GM19372 (cell line): ENCODE measurements around the gene NGRN.
A peak's percentile ranks its signal among the peaks of the same experiment; 100 is the strongest.
"Not testable (repeated sequence)": the region's sequence is repeated elsewhere in the genome, so short reads cannot be mapped to it uniquely, and the experiment has no call there.

Experiments
- ATAC-seq: cut with Tn5 transposase; IDR thresholded peaks from one replicate; pipeline ENCODE4 v1.9.1; 2021; ENCODE audit warnings: mild to moderate bottlenecking, low read depth, moderate library complexity; ENCODE audit not compliant: unreplicated experiment

NGRN gene

DNA sequence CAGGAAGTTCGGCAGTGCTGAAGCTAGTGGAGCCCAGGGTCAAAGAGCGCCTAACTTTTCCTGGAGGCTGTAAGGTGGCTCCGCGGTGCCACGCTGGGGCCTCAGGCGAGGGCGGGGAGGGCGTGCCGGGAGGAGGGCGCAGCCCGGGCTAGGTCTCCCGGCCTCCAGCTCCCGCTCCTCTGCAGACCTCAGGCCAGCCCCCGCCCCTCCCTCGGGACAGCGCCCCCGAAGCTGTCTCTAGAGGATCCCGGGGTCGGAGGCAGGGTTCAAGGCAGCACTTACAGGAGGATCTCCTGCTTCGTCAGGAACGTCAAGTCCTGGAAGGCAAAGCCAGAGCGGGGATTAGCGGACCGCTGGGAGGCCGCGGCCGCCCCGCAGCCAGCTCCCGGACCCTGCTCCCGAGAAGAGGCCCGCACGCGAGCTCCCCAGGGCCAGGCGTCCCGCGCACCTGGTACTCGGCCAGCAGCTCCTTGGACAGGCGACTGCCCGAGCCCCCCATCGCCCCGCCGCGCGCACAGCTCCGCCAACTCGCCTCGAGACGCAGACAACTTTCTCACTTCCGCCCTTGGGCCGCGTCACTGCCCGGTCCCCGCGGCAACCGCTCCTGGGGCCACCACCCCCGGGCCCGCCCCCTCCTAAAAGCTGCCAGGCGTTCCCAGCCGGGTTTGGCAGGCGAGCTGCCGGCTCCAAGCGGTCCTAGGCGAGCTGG, 31.9 kb upstream of the NGRN start, which contains the start of gene CIB1:
TSS of gene CIB1 (minus strand) at position 555 of the 709 bp plus-strand sequence. CDS start at position 499, 56 bp downstream.
- peak; percentile 84 for ATAC-seq

DNA sequence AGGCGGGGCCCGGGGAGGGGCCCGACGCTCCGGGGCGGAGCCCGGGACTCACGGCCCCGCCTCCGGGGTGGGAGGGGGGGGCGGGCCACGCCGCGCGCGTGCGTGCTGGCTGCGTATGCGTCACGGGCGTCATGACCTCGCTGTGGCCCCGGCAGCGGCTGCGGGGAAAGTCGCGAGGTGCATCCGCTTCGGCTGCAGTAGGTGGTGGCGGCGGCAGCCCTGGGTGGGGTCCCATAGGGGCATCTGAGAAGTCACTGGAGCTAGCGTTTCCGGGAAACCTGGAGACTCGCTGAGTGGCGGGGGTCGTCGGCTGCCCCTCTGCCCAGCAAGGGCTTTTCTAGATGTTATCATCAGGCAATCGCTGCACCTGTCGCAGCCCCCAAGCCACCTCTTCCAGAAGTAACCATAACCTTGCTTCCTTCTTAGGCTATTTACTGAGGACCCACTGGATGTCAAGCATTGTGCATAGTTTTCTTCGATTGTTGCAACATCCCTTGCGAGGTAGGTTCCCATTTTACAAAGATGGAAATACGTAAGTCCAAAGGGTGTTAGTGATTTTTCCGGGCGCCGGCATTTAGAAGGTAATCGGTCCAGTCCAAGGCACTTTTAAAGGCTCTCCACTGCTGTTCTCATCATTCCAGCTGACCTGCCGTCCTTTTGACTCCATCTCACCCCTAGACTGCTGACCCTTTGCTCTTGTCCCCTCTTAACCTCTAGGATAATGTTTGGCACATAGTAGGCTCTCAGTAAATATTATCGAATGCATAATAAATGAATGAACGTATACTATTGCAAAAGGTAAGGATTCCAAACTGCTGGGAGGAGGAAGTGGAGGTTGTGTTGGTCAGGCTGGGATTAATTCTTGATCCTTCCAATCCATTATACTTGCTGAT, 31.1 kb upstream of the NGRN start, which contains the start of gene GDPGP1:
TSS of gene GDPGP1 (plus strand) at position 114 of the 893 bp plus-strand sequence. CDS start 6,700 bp downstream, outside the sequence.
- ATAC-seq: no peak

DNA sequence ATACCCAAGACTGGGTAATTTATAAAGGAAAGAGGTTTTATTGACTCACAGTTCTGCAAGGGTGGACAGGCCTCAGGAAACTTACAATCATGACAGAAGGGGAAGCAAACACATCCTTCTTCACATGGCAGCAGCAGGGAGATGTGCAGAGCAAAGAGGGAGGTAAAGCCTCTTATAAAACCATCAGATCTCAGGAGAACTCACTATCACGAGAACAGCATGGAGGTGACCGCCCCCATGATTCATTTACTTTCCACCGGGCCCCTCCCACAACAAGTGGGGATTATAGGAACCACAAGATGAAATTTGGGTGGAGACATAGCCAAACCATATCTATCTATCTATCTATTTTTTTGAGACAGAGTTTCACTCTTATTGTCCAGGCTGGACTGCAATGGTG, 26.1 kb upstream of the NGRN start:
- no peak for ATAC-seq

DNA sequence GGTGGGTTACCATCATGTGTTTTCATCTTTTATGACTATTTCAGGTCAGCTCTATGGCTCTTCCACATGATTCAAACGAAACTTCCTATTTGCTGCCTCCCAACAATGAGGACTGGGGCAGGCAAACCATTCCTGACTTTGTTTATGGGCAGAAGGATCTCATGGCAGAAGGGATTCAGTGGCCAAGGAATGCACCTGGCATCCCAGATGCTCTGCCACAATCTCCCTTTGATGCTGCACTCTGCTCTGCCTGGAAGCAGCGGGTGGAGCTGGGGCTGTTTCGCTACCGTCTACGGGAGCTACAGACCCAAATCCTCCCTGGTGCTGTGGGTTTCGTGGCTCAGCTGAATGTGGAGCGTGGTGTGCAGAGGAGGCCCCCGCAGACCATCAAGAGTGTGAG, 24.6 kb upstream of the NGRN start:
- ATAC-seq: no peak

DNA sequence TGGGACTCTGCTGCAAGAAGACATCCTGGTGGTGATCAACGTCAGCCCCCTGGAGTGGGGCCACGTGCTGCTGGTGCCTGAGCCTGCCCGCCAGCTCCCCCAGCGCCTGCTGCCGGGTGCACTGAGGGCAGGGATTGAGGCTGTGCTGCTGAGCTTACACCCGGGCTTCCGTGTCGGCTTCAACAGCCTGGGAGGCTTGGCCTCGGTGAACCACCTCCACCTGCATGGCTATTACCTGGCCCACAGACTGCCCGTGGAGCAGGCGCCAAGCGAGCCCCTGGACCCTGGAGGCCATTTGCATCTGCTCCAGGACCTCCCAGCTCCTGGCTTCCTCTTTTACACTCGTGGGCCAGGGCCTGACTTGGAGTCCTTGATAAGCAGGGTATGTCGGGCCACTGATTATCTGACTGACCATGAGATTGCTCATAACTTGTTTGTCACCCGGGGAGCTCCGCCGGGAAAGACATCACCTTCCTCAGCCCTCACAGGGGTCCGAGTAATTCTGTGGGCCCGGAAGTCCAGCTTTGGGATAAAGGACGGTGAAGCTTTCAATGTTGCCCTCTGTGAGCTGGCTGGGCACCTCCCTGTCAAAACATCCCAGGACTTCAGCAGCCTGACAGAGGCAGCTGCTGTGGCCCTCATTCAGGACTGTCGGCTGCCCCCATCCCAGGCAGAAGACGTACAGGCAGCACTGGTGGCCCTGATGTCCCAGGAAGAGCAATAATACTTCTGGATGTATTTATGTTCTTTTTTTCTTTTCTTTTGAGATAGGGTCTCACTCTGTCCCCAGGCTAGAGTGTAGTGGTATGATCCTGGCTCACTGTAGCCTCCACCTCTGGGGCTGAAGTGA, 23.9 kb upstream of the NGRN start:
- no peak for ATAC-seq

DNA sequence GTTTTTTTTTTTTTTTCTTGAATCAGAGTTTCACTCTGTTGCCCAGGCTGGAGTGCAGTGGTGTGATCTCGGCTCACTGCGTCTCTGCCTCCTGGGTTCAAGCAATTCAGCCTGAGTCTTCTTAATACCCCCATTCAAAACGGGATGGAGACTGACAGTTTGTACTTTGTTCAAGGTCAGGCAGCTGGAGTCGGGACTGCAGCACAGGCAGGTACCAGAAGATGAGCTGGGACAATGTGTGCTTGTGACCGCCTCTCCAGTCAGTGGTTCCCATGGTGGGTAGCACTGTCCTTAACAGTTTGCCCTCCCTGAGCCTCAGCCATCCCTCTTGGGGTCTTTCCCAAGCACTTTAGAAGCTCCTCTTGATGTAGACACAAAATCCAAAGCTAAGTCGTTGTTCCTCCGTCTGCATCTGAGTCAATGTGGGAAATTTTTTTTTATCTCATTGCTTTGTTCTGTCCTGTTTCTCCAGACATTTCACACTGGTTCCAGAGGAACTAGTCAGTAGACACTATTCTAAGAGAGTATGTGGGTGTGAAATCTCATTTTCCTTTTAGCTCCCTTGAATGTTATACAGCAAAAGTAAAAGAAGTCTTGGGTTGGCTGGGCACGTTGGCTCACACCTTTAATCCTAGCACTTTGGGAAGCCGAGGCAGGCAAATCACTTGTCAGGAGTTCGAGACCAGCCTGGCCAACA, 21.4 kb upstream of the NGRN start:
- no peak for ATAC-seq

DNA sequence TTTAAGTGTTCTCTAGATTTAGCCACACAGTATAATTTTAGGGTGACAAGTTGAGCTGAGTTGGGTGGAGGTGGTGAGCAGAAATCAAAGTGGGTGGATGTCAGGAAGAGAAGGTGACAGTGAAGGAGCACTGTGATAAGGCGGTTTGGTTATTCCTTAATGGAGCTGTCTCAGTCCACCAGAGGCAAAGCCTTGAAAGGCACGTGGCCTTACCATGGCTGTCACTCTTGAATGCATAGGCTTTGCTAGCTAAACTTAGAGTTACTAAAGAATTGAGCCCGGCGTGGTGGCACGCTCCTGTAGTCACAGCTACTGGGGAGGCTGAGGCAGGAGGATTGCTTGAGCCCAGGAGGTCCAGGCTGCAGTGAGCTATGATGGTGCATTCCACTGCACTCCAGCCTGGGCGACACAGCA, 16.7 kb upstream of the NGRN start:
- no peak for ATAC-seq

DNA sequence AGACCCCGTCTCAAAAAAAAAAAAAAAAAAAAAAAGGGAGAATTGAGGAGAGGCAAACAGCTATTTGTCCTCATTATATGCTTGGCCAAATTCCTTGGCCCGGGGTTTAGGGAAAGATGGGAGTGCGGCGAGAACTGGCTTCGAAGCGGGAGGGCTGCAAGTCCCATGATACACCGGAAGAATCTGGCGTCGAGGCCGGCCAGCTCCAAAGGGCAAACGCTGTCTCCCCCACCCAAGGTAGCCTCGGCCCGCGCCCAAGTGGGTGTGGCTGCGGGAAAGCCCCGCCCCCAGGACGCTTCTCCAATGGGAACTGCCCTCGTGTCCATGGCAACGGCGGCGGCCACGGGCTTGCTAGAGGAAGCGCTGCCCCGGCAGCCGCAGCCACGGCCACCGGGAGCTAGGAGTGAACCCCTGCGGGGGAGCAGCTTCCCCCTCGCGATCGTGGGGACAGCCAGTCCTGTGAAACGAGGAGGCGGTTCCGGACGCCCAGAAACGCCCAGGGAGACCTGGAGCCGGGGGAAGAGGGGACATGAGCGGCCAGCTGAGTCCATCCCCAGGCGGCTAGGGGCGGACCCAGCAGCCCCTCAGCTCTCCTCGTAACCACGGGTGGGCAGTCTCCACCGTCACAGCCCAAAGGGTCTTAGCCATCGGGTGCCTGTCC, 16.1 kb upstream of the NGRN start, which contains the start of gene TTLL13:
TSS of gene TTLL13 (plus strand) at position 354 of the 661 bp plus-strand sequence. CDS start 1,075 bp downstream, outside the sequence.
- ATAC-seq: peak; percentile 87

DNA sequence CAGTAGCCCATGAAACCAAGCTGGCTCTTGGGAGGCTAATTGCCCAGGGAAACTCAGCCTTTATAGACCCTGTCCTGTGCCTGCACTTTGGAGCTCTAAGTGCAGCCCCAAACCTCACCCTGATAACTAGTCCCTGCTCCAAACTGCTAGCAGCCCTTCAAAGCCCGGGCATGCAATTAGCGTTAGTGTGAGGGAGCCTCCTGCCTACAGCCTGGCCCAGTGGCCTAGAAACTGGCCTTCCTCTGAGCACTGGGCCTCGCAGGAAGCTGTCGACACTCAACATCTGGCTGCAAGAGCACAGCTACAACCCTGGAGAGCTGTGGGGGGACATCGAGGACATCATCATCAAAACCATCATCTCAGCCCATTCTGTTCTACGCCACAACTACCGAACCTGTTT, 7.7 kb upstream of the NGRN start:
- no peak for ATAC-seq

DNA sequence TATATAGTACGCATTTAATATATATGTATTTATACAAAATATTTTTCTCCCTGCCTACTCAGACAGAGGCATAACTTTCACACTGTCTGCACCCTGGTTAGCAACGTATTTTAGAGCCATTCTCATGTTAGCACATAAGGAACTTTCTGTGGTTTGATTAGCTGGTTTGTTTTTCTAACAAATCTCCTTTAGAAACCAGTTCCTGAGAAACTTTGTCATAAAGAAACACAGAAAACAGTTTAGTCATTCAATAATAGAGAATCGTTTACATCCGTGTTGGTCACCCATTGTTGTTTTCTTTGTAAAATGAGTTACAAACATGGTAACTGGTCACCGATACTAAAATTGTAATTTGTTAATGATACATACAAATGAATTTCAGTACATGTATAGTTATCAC, 5.9 kb upstream of the NGRN start:
- ATAC-seq: no peak

DNA sequence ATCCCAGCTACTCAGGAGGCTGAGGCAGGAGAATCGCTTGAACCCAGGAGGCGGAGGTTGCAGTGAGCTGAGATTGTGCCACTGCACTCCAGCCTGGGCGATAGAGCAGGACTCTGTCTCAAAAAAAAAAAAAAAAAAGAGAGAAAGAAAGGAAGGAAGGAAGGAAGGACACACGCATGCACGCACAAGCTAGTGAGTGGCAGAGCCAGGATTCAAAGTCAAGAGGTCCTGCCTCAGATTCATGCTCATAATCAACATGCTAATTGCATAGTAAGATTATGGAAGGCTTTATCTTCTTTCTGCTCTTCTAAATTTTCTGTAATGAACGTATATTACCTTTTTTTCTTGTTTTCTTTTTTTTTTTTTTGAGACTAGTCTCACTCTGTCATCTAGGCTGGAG, 4.7 kb upstream of the NGRN start:
- not testable (repeated sequence) for ATAC-seq

DNA sequence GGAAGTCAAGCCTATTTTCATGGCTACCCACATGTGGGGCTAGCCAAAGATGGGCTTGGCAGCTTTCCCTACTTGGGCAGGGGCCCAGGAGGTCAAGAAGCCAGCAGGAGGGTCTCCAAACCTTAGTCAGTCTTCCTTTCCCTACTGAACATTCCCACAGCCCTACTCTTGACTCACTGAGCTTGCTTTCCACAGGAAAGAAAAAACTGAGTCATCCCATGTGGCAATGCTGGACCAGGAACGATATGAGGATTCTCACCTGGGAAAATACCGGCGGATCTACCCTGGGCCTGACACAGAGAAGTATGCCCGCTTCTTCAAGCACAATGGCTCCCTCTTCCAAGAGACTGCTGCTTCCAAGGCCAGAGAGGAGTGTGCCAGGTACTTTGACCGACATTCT, 3.7 kb upstream of the NGRN start:
- no peak for ATAC-seq

DNA sequence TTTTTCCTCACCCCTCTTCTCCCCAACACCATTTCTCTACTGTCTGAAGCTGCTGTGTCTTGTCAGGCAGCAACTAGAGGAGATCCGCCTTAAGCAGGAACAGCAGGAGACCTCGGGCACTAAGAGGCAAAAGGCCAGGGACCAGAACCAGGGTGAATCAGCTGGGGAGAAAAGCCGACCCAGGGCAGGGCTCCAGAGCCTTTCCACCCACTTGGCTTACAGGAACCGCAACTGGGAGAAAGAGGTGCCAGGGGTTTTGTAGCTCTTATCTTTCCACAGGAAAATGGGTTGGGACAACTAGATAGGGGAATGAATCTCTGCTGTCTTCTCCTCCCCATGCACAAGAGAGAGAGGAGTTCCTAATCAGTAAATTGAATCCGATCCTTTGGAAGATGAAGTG, 3.0 kb upstream of the NGRN start:
- ATAC-seq: no peak

DNA sequence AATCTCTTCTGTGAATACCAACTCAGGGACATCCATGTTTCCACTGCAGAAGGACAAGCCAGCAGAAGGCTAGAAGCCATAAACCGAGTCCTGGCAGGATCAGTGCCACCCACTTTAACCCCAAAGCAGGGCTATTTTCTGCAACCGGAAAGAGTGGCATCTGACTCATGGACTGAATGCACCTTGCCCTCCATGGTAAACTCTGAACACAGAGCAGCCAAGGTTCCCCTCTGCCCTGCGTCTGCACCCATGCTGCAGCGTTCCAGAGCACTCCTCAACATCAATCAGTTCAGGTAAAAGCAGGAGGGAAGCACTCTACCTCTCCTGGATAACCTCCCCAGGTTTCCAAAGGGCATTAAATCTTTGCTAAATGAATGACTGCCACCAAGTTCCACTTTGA, 801 bp upstream of the NGRN start:
- no peak for ATAC-seq

DNA sequence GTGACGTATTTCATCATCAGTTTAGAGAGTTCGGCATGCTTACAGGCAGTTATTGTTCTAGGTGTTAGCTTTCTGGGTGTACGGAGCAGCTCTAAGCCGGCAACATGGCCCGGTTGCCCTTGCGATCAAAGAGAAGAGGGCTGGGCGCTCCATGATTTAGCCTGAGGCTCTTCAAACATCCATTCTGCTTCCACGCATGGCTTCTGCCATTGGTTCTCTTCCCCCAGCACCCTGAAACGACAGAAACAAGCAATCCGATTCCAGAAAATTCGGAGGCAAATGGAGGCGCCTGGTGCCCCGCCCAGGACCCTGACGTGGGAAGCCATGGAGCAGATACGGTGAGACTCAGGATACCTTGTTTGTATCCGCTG, 574 bp downstream of the NGRN start:
- ATAC-seq: no peak

DNA sequence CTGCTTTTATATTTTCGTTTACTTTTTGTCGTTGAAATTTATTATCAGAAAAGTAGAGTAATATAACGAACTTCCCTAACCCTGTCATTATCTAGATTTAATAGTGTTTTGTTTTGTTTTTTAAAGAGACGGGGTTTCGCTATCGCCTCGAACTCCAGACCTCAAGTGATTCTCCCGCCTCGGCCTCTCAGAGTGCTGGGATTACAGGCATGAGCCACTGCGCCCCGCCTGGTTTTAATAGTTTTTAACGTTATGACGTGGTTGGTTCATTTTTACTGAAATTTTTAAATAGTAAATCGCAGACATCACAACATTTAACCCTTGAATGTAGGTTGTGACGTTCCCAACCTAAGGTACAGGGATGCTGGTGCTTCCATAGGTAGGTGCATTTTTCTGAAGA, 1.0 kb downstream of the NGRN start:
- no peak for ATAC-seq

DNA sequence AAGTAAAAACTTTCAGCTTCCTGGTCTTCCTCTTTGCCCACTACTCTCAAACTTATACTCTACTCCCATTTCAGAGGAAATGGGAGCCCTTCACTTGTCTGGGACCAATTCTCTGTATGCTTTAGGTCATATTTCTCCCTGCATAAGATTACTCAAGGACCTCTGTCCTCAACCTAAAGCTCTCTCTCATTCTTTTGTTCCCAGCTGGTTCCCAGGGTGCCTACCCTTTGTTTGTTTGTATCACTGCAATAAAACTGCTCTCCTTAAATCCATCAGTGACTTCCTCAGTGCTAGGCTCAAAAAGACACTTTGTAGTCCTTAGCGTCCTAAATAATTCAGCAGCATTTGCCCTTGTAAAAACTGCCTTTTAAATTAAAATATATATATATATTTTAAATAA, 2.9 kb downstream of the NGRN start:
- ATAC-seq: no peak

DNA sequence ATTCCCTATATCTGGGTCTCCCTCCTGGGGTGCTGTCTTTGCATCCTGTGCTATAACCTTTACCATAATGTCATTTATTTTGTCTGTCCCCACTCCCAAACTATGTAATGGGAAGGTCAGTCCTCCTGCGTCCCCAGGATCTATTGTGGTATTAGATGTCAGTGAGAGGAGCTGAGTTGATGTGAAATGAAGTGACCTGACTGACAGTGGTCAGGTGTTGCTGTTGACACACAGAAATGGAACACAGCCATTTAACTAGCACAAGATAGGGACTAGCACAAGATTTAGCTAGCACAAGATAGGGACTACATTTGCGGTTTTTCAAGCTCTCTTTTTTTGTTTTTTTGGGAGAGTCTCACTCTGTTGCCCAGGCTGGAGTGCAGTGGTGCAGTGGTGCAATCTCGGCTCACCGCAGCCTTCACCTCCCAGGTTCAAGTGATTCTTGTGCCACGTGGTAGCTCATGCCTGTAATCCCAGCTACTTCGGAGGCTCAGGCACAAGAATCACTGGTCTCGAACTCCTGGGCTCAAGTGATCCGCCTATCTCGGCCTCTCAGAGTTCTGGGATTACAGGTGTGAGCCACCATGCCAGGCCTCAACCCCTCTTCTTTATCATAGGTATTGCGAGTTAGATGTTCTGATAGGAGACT, 5.2 kb downstream of the NGRN start:
- no peak for ATAC-seq
